IPS-18a (cell line): ENCODE measurements around the gene PPP2R3C.
A peak's percentile ranks its signal among the peaks of the same experiment; 100 is the strongest.
"Not testable (repeated sequence)": the region's sequence is repeated elsewhere in the genome, so short reads cannot be mapped to it uniquely, and the experiment has no call there.

Experiments
- H3K27ac ChIP-seq: one replicate; pipeline ENCODE4 v1.5.1; 2013; ENCODE audit warnings: low read length
- H3K27me3 ChIP-seq: one replicate; pipeline ENCODE4 v1.6.1; 2013; ENCODE audit warnings: mild to moderate bottlenecking, low read length; ENCODE audit not compliant: control insufficient read depth, insufficient read depth
- H3K36me3 ChIP-seq: one replicate; pipeline ENCODE4 v1.6.1; 2013; ENCODE audit warnings: low read depth, low read length; ENCODE audit not compliant: control insufficient read depth
- H3K4me1 ChIP-seq: one replicate; pipeline ENCODE4 v1.6.1; 2013; ENCODE audit warnings: low read depth, low read length; ENCODE audit not compliant: control insufficient read depth
- H3K4me3 ChIP-seq: one replicate; pipeline ENCODE4 v1.5.1; 2013; ENCODE audit warnings: low read length
- H3K9ac ChIP-seq: one replicate; pipeline ENCODE4 v1.6.1; 2013; ENCODE audit warnings: mild to moderate bottlenecking, low read length, moderate library complexity
- H3K9me3 ChIP-seq: one replicate; pipeline ENCODE4 v1.6.1; 2013; ENCODE audit warnings: low read depth, low read length; ENCODE audit not compliant: control insufficient read depth

The PPP2R3C gene

DNA sequence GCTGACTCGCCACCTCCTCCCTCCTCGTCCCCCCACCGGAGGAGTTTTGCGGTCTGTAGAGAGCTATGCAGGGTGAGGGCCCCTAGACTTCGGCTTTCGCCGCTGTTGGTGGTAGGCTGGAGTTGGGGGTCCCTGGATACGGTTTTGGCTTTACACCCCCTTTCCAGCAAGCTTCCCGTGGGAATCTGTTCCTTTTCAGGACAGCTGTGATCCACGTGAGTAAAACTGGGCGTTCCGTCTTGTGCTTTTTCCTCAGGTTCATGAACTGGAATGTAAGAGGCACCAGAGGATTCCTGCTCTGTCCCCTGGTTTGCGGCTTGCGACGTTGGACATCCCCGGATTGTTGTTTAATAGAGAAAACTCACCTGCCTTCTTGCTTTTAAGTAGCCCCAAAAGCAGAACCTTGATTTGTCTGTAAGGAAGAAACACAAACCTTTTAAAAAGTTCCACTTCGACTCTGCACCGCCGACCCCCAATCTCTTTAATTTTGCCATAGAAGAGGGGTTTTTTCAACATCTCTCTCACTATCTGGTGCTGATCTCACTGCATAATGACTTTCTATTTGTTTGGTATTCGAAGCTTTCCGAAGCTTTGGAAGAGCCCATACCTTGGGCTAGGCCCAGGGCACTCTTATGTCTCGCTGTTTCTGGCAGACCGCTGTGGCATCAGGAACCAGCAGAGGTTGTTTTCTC, 1.1 kb upstream of the PPP2R3C start:
- no peaks in the 10 kb centered on the region for H3K27me3 ChIP-seq
- peak overlapping the region; percentile 100 for H3K4me3 ChIP-seq
- H3K9ac ChIP-seq = peak overlapping the region; percentile 96
- H3K9me3 ChIP-seq = no peaks in the 10 kb centered on the region
- H3K4me1 ChIP-seq = peaks cover 3% of the 10 kb centered on the region
- peaks cover 10% of the 10 kb centered on the region for H3K36me3 ChIP-seq
- H3K27ac ChIP-seq = peak overlapping the region; percentile 99

DNA sequence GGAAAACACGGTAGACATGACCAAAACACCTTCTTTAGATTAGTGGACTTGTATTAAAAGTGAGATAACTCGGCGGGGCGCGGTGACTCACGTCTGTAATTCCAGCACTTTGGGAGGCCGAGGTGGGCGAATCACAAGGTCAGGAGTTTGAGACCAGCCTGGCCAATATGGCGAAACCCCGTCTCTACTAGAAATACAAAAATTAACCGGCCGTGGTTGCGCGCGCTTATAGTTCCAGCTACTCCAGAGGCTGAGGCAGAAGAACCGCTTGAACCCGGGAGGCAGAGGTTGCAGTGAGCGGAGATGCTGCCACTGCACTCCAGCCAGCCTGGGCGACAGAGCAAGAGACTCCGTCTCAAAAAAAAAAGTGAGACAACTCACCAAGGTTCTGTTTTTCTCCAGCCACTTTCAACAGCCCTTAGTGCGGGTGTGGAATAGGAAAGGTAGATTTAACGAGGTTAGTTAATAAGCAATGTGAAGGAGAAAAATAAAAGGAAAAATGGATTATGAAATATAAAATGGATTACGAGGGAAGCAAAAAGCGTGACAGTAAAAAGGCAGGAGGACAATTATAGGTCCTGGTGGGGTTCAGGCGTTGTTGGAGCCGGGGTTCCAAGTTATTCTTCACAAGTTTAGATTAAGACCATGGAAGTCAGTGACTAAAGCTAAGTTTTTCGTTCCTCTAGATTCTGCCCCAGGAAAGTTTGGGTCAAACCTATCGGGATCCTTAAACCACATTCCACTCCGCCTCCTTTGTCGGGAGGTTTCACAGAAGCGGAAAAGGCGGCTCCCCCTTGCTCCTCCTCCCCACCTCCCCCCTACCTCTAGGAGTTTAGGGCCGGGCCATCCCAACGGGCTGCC, 534 bp downstream of the PPP2R3C start:
- Histone ChIP-seq H3K9me3 (no peaks in the 10 kb centered on the region), H3K27me3 (no peaks in the 10 kb centered on the region), H3K27ac (peak overlapping the region; percentile 99), H3K4me1 (peaks cover 3% of the 10 kb centered on the region), H3K9ac (peak overlapping the region; percentile 96), H3K36me3 (peaks cover 3% of the 10 kb centered on the region), H3K4me3 (peak overlapping the region; percentile 100)

DNA sequence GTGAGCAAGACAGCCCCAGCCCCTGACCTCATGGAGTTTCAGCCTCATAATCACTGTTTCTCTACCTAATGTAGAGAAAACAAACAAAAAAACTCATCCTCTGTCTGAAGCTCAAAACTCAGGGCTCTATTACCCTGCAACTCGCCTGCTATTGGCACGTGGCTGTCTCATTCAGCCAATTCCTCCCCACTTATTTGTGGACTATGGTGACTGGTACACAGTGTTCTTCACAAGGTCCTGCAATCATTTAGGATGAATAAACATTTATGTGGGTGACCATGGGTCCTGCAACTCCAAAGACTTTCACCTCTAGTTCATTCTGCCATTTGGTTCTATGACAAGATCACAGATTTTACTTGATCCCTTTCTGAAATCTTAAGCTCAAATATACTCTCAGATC, 4.7 kb downstream of the PPP2R3C start:
- no peak overlapping the region for H3K27ac ChIP-seq
- no peaks in the 10 kb centered on the region for H3K9me3 ChIP-seq
- no peak overlapping the region for H3K4me3 ChIP-seq
- no peaks in the 10 kb centered on the region for H3K27me3 ChIP-seq
- H3K36me3 ChIP-seq = peaks cover 9% of the 10 kb centered on the region
- no peak overlapping the region for H3K9ac ChIP-seq
- H3K4me1 ChIP-seq = peaks cover 5% of the 10 kb centered on the region

DNA sequence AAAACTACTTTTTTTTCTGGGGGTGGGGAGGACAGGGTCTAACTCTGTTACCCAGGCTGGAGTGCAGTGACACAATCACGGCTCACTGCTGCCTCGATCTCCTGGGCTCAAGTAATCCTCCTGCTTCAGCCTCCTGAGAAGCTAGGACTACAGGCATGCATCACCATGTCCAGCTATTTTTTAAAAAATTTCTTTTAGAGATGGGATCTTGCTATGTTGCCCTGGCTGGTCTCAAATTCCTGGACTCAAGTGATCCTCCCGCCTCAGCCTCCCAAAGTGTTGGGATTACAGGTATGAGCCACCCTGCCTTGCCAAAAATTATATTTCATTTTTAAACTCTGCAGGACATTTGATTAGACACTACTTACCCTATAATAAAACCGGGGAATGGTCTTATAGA, 5.5 kb downstream of the PPP2R3C start:
- H3K36me3 ChIP-seq = peaks cover 17% of the 10 kb centered on the region
- no peak overlapping the region for H3K9ac ChIP-seq
- H3K27me3 ChIP-seq = no peaks in the 10 kb centered on the region
- no peak overlapping the region for H3K27ac ChIP-seq
- H3K9me3 ChIP-seq = no peaks in the 10 kb centered on the region
- no peak overlapping the region for H3K4me3 ChIP-seq
- peaks cover 5% of the 10 kb centered on the region for H3K4me1 ChIP-seq

DNA sequence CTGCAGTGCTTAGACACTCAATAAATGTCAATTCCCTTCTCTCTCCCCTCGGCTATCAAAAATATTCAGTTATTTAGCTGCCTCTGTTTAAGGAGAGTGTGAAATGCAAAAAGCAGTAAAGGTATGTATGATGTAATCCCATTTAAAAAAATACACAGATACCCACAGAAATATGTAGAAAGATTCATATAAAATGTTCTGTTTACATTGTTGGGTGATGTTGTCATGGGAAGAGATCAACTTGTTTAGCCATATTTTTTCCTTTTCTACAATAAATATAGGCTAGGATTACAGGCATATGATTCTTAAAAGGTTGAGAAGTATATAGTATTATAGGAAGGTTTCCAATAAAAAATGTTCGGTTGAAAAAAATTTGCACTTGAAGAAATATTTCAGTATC, 7.8 kb downstream of the PPP2R3C start:
- Histone ChIP-seq H3K36me3 (peaks cover 32% of the 10 kb centered on the region), H3K9me3 (no peaks in the 10 kb centered on the region), H3K9ac (no peak overlapping the region), H3K4me3 (no peak overlapping the region), H3K27me3 (no peaks in the 10 kb centered on the region), H3K27ac (no peak overlapping the region), H3K4me1 (peaks cover 5% of the 10 kb centered on the region)

DNA sequence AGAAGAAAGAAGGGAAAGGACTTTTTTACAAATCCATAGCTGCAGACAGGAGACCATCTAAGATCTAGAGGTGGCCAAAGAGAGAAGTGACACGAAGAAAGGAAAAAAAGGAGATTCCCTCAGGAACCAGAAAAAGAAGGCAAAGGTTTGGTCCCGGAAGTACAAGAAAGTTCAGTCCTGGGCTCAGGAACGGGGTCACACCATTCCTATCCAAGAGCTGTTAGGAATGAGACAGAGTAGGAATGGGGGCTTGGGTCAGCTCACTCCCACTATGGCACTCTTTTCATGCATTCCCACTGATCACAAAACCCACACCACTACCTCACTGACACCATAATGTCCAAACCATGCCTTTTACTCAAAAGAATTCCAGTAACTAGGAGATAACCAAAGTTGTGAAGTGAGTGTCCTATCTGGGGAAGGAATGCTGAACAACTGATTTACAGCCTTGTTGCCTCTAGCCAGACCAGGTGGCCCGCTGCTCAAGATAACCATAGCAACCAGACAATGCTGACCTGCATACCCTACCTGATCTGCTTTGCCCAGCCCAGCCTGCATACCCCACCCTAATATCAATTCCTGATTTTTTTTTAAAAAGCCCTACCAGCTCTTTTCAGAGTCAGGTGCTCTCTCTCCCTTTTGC, 8.4 kb downstream of the PPP2R3C start:
- H3K27me3 ChIP-seq = no peaks in the 10 kb centered on the region
- no peak overlapping the region for H3K9ac ChIP-seq
- no peak overlapping the region for H3K4me3 ChIP-seq
- peaks cover 5% of the 10 kb centered on the region for H3K4me1 ChIP-seq
- no peaks in the 10 kb centered on the region for H3K9me3 ChIP-seq
- H3K36me3 ChIP-seq = peaks cover 32% of the 10 kb centered on the region
- no peak overlapping the region for H3K27ac ChIP-seq

DNA sequence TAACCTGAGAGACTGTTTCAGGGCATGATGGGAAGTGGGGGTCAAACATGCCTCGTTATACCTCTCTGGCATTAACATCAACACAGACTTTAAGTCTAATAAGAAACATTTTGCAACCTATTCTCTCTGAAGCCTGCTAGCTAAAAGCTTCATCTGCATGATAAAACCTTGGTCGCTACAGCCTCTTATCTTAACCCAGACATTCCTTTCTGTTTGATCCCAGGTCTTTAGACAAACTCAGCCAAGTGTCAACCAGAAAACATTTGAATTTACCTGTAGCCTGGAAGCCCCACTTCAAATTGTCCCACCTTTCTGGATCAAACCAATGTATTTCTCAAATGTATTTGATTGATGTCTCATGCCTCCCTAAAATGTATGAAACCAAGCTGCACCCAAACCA, 9.1 kb downstream of the PPP2R3C start:
- no peaks in the 10 kb centered on the region for H3K9me3 ChIP-seq
- H3K9ac ChIP-seq = no peak overlapping the region
- no peak overlapping the region for H3K27ac ChIP-seq
- H3K36me3 ChIP-seq = peaks cover 36% of the 10 kb centered on the region
- H3K4me3 ChIP-seq = no peak overlapping the region
- H3K27me3 ChIP-seq = no peaks in the 10 kb centered on the region
- peaks cover 5% of the 10 kb centered on the region for H3K4me1 ChIP-seq

DNA sequence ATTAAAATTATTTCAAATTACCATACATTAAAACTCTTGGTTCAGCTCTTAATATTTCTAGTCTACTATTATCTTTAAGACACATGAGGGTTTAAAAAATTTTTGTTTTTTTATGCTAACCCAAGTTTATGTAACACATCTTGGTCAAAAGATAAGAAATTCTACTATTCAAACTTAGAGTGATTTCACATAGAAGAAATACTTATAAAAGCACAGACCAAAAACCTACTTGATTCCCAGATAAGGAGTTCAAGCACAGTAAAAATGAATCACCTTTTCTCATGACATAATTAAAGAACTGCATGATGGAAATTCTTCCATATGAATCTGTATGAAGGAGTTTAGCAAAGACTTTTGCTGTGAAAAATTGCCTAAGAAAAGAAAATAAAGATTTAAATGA, 13.9 kb downstream of the PPP2R3C start:
- Histone ChIP-seq H3K27ac (no peak overlapping the region), H3K27me3 (no peaks in the 10 kb centered on the region), H3K4me1 (peaks cover 5% of the 10 kb centered on the region), H3K9ac (no peak overlapping the region), H3K9me3 (no peaks in the 10 kb centered on the region), H3K36me3 (peaks cover 45% of the 10 kb centered on the region), H3K4me3 (no peak overlapping the region)

DNA sequence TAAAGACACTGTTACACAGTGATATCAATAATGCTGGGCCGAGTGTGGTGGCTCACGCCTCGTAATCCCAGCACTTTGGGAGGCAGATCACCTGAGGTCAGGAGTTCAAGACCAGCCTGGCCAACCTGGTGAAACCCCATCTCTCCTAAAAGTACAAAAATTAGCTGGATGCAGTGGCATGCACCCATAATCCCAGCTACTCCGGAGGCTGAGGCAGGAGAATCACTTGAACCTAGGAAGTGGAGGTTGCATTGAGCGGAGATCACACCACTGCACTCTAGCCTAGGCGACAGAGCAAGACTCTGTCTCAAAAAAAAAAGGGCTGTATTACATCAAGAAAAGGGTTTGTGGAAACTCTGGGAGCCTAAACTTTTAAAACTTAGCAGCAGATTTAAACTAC, 27.1 kb downstream of the PPP2R3C start:
- not testable (repeated sequence) for H3K9me3 ChIP-seq, H3K9ac ChIP-seq, H3K4me3 ChIP-seq, H3K4me1 ChIP-seq, H3K27ac ChIP-seq, H3K27me3 ChIP-seq
- peaks cover 37% of the 10 kb centered on the region for H3K36me3 ChIP-seq

DNA sequence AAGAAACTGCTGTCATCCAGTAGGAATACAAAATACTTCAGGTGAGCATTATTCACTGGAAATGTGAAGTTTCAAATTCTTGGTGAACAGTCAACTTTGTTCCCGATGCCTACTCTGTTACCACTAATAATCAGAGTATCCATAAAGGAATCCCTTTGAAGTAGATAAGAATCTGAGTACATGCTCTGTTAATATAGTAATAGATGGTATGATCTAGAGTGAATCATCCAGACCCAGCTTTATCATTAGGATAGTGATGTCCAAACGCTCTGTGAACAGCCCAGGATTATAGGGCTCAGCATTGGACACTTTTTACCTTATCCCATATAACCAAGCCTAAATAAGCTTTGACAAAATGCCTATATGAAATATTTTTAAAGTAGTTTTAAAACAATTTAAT, 33.3 kb downstream of the PPP2R3C start:
- Histone ChIP-seq H3K36me3 (peaks cover 23% of the 10 kb centered on the region), H3K27ac (no peak overlapping the region), H3K4me3 (no peak overlapping the region), H3K9me3 (peaks cover 3% of the 10 kb centered on the region), H3K9ac (no peak overlapping the region), H3K27me3 (no peaks in the 10 kb centered on the region), H3K4me1 (no peaks in the 10 kb centered on the region)

DNA sequence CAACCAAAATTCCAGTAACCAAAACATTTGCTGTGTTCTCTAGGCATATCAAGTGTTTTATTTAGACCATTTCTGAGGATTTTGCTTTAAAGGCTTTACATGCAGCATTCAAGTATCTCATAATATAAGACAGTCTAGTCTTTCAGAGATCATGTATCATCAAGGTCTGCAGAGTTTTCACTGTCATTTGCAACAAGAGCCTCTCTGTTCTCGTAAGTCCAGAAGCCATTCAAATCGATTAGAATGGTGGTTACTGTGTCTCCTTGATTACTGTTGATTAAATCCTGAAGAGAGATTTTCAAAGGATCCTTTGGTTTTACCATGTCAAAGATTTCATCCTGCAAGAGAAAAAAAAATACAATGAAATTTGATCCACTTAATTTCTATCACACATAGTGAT, 36.3 kb downstream of the PPP2R3C start:
- H3K9ac ChIP-seq = no peak overlapping the region
- peaks cover 33% of the 10 kb centered on the region for H3K36me3 ChIP-seq

More for the DNA sequence above, 36.3 kb downstream of the PPP2R3C start:
- no peaks in the 10 kb centered on the region for H3K27me3 ChIP-seq
- H3K4me1 ChIP-seq = no peaks in the 10 kb centered on the region
- H3K27ac ChIP-seq = no peak overlapping the region
- H3K9me3 ChIP-seq = no peaks in the 10 kb centered on the region
- no peak overlapping the region for H3K4me3 ChIP-seq
